ENCODE data around the gene TNP1. TPM values are rescaled to one million over a fixed set of nuclear protein-coding genes. Genes with fewer than 3 reads are reported as not detected.

Gene TNP1
- total RNA-seq, 1 experiment from 2014 or later, result not detected

DNA sequence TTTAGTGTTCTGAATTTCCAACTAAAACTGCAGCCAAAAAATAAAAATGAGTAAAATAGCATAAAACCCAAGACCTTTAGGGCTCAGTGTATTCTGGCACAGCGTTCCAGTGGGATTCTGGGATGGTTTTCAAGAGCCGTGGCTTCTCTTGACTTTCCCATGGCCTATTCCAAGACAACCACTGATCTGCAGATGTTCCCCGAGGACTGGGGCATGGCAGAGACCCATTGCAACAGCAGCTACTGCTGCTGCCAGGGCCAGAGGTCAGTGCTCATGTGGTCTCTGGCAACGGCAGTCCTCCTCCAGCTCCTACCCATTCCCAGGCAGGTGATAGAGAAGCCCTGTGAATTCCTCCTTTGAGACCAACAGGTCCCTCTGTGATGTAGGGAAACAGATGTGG lies 26.8 kb downstream of the TNP1 start:
- Histone ChIP-seq H3K14ac (ENCODE audit: insufficient read depth, low read length) (no peak overlapping the region), H3K79me1 (ENCODE audit: insufficient read depth, low read depth, low read length, poor library complexity, severe bottlenecking) (no peaks in the 10 kb centered on the region), H2BK5ac (ENCODE audit: insufficient read length, low read length) (no peak overlapping the region), H2BK15ac (ENCODE audit: low read depth, low read length) (no peak overlapping the region), H2BK20ac (ENCODE audit: low read depth, low read length, poor library complexity, severe bottlenecking) (no peak overlapping the region), H3K9me3 (ENCODE audit: control insufficient read depth, low read depth, low read length) (no peaks in the 10 kb centered on the region), H2AK5ac (ENCODE audit: insufficient read length, low read length) (no peak overlapping the region), H3K4ac (ENCODE audit: low read depth, low read length) (no peak overlapping the region), H3K18ac (ENCODE audit: insufficient read length, low read depth, low read length) (no peak overlapping the region), H2BK120ac (ENCODE audit: low read depth, low read length, poor library complexity, severe bottlenecking) (no peak overlapping the region), H3K23me2 (ENCODE audit: insufficient read length, low read depth, low read length, poor library complexity, severe bottlenecking) (no peaks in the 10 kb centered on the region), H3T11ph (ENCODE audit: low read length) (no peak overlapping the region), H3K79me2 (ENCODE audit: insufficient read depth, low read length) (no peaks in the 10 kb centered on the region), H3K9ac (ENCODE audit: extremely low read depth, insufficient read length, low read length) (no peak overlapping the region), H3K4me2 (ENCODE audit: insufficient read depth, insufficient read length, low read length) (no peak overlapping the region), H4K20me1 (ENCODE audit: control insufficient read depth, insufficient read depth, insufficient read length) (no peaks in the 10 kb centered on the region), H2AFZ (ENCODE audit: low read length) (no peak overlapping the region), H2BK12ac (ENCODE audit: insufficient read length, low read depth, low read length) (no peak overlapping the region), H4K5ac (ENCODE audit: insufficient read length, low read depth, low read length) (no peak overlapping the region), H4K91ac (ENCODE audit: insufficient read length, low read depth, low read length) (no peak overlapping the region), H3K4me1 (ENCODE audit: insufficient read depth, low read length) (no peaks in the 10 kb centered on the region), H3K23ac (ENCODE audit: insufficient read length, low read depth, low read length) (no peak overlapping the region), H3K27me3 (ENCODE audit: insufficient read depth, low read length) (no peaks in the 10 kb centered on the region), H3K27ac (ENCODE audit: insufficient read length, low read depth, low read length) (no peak overlapping the region), H3K56ac (ENCODE audit: insufficient read length, low read depth, low read length) (no peak overlapping the region), H4K8ac (replicated peaks; ENCODE audit: insufficient read length, low read depth, low read length) (no peak overlapping the region)
- H3K27me3 Mint-ChIP-seq (ENCODE audit: low read depth), result peaks cover 5% of the 10 kb centered on the region
- H3K27ac Mint-ChIP-seq, result no peak overlapping the region
- no peaks in the 10 kb centered on the region for H3K36me3 Mint-ChIP-seq (ENCODE audit: insufficient read depth in 1 of 3, low read depth in 3 of 3)
- DNase-seq, result no peak
- H3K9me3 Mint-ChIP-seq, result no peaks in the 10 kb centered on the region
- WGBS (ENCODE audit: extremely low coverage, insufficient read length, low lambda C conversion rate), result no CpG with 5 or more reads among the region's 4 CpGs
- H3K4me1 Mint-ChIP-seq, result peaks cover 3 to 4% of the 10 kb centered on the region in 2 experiments; a peak in 1 of 4 replicates
- H3K4me3 Mint-ChIP-seq, result no peak overlapping the region
- TF ChIP-seq, protein P1, sequence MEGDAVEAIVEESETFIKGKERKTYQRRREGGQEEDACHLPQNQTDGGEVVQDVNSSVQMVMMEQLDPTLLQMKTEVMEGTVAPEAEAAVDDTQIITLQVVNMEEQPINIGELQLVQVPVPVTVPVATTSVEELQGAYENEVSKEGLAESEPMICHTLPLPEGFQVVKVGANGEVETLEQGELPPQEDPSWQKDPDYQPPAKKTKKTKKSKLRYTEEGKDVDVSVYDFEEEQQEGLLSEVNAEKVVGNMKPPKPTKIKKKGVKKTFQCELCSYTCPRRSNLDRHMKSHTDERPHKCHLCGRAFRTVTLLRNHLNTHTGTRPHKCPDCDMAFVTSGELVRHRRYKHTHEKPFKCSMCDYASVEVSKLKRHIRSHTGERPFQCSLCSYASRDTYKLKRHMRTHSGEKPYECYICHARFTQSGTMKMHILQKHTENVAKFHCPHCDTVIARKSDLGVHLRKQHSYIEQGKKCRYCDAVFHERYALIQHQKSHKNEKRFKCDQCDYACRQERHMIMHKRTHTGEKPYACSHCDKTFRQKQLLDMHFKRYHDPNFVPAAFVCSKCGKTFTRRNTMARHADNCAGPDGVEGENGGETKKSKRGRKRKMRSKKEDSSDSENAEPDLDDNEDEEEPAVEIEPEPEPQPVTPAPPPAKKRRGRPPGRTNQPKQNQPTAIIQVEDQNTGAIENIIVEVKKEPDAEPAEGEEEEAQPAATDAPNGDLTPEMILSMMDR (conservative IDR thresholded peaks at IDR 0.05), result no peak

Measured in H9 (cell line).